ENCODE measurements around the gene GOLGA1. TPM values are rescaled to one million over a fixed set of nuclear protein-coding genes. Genes with fewer than 3 reads are reported as not detected.
A peak's percentile ranks its signal among the peaks of the same experiment; 100 is the strongest.

The GOLGA1 gene
- total and polyA plus RNA-seq, 2 of the 13 experiments (the other 11 are each of a cell fraction or from before 2014, with no cell fraction given) = 12.7 to 15.9 TPM

GRCh38 chr9:124868511-124869465 is 72.1 kb downstream of the GOLGA1 start (continued):
- TF ChIP-seq, protein P1, sequence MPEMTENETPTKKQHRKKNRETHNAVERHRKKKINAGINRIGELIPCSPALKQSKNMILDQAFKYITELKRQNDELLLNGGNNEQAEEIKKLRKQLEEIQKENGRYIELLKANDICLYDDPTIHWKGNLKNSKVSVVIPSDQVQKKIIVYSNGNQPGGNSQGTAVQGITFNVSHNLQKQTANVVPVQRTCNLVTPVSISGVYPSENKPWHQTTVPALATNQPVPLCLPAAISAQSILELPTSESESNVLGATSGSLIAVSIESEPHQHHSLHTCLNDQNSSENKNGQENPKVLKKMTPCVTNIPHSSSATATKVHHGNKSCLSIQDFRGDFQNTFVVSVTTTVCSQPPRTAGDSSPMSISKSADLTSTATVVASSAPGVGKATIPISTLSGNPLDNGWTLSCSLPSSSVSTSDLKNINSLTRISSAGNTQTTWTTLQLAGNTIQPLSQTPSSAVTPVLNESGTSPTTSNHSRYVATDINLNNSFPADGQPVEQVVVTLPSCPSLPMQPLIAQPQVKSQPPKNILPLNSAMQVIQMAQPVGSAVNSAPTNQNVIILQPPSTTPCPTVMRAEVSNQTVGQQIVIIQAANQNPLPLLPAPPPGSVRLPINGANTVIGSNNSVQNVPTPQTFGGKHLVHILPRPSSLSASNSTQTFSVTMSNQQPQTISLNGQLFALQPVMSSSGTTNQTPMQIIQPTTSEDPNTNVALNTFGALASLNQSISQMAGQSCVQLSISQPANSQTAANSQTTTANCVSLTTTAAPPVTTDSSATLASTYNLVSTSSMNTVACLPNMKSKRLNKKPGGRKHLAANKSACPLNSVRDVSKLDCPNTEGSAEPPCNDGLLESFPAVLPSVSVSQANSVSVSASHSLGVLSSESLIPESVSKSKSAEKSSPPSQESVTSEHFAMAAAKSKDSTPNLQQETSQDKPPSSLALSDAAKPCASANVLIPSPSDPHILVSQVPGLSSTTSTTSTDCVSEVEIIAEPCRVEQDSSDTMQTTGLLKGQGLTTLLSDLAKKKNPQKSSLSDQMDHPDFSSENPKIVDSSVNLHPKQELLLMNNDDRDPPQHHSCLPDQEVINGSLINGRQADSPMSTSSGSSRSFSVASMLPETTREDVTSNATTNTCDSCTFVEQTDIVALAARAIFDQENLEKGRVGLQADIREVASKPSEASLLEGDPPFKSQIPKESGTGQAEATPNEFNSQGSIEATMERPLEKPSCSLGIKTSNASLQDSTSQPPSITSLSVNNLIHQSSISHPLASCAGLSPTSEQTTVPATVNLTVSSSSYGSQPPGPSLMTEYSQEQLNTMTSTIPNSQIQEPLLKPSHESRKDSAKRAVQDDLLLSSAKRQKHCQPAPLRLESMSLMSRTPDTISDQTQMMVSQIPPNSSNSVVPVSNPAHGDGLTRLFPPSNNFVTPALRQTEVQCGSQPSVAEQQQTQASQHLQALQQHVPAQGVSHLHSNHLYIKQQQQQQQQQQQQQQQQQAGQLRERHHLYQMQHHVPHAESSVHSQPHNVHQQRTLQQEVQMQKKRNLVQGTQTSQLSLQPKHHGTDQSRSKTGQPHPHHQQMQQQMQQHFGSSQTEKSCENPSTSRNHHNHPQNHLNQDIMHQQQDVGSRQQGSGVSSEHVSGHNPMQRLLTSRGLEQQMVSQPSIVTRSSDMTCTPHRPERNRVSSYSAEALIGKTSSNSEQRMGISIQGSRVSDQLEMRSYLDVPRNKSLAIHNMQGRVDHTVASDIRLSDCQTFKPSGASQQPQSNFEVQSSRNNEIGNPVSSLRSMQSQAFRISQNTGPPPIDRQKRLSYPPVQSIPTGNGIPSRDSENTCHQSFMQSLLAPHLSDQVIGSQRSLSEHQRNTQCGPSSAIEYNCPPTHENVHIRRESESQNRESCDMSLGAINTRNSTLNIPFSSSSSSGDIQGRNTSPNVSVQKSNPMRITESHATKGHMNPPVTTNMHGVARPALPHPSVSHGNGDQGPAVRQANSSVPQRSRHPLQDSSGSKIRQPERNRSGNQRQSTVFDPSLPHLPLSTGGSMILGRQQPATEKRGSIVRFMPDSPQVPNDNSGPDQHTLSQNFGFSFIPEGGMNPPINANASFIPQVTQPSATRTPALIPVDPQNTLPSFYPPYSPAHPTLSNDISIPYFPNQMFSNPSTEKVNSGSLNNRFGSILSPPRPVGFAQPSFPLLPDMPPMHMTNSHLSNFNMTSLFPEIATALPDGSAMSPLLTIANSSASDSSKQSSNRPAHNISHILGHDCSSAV (CRISPR knock-in tag; IDR thresholded peaks at IDR 0.05; ENCODE audit: borderline replicate concordance) = no peak
- TF ChIP-seq ZNF331 (CRISPR knock-in tag; IDR thresholded peaks at IDR 0.05) = 0 out of 2 replicates have a peak, but pooled peaks have one; percentile 42
- TF ChIP-seq ZC3H4 (CRISPR knock-in tag; IDR thresholded peaks at IDR 0.05; ENCODE audit: borderline replicate concordance) = peak; percentile 43; the same call in 1 of the 2 replicates
- TF ChIP-seq GLI4 (CRISPR knock-in tag; IDR thresholded peaks at IDR 0.05; ENCODE audit: borderline replicate concordance) = peak; percentile 21; the same call in 1 of the 2 replicates
- TF ChIP-seq SCMH1 (CRISPR knock-in tag; IDR thresholded peaks at IDR 0.05; ENCODE audit: borderline replicate concordance) = no peak
- no peak for TF ChIP-seq TIGD3 (CRISPR knock-in tag; IDR thresholded peaks at IDR 0.05; ENCODE audit: borderline replicate concordance)
- no peak for TF ChIP-seq ZNF792 (CRISPR knock-in tag; IDR thresholded peaks at IDR 0.05)
- TF ChIP-seq ZNF30 (CRISPR knock-in tag; IDR thresholded peaks at IDR 0.05) = no peak; the same call in 1 of the 2 replicates
- TF ChIP-seq ZNF703 (CRISPR knock-in tag; IDR thresholded peaks at IDR 0.05; ENCODE audit: borderline replicate concordance) = no peak; the same call in 1 of the 2 replicates
- TF ChIP-seq FOXO4 (CRISPR knock-in tag; conservative IDR thresholded peaks at IDR 0.05) = 0 out of 2 replicates have a peak, but pooled peaks have one; percentile 66
- no peak for TF ChIP-seq KLF6 (CRISPR knock-in tag; IDR thresholded peaks at IDR 0.05)
- 0 out of 2 replicates have a peak, but pooled peaks have one; percentile 11 for TF ChIP-seq ZNF746 (CRISPR knock-in tag; IDR thresholded peaks at IDR 0.05)
- TF ChIP-seq ZNF274 (CRISPR knock-in tag; IDR thresholded peaks at IDR 0.05) = peak; percentile 24; the same call in 1 of the 2 replicates
- peak; percentile 78; the same call in 1 of the 2 replicates for TF ChIP-seq ZNF558 (CRISPR knock-in tag; IDR thresholded peaks at IDR 0.05; ENCODE audit: borderline replicate concordance)
- TF ChIP-seq, protein P2, sequence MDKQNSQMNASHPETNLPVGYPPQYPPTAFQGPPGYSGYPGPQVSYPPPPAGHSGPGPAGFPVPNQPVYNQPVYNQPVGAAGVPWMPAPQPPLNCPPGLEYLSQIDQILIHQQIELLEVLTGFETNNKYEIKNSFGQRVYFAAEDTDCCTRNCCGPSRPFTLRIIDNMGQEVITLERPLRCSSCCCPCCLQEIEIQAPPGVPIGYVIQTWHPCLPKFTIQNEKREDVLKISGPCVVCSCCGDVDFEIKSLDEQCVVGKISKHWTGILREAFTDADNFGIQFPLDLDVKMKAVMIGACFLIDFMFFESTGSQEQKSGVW (CRISPR knock-in tag; IDR thresholded peaks at IDR 0.05; ENCODE audit: borderline replicate concordance) = 0 out of 2 replicates have a peak, but pooled peaks have one; percentile 20
- 0 out of 2 replicates have a peak, but pooled peaks have one; percentile 55 for TF ChIP-seq ZFAT (CRISPR knock-in tag; conservative IDR thresholded peaks at IDR 0.05)

Measured in HepG2 (cell line).